ENCODE measurements around the gene MAP1LC3B.

DNA sequence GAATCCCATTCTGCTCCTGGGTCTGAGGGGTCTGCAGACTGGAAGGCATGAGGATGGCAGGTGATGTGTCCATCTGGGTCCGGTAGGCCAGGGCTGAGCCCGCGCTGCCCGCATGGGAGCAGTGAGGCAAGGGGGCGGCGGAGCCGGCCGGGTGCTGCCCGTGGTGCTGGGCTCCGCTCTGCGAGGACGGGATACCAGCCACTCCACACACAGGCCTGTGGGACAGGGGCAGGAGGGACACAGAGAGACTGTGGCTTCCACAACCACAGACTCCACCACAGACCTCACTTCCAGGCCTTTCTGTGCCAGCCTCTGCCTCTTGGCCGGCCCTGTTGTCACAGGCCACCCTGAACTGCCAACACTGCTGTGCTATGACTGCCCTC, 25.4 kb downstream of the MAP1LC3B start:
- TF ChIP-seq, protein P1, sequence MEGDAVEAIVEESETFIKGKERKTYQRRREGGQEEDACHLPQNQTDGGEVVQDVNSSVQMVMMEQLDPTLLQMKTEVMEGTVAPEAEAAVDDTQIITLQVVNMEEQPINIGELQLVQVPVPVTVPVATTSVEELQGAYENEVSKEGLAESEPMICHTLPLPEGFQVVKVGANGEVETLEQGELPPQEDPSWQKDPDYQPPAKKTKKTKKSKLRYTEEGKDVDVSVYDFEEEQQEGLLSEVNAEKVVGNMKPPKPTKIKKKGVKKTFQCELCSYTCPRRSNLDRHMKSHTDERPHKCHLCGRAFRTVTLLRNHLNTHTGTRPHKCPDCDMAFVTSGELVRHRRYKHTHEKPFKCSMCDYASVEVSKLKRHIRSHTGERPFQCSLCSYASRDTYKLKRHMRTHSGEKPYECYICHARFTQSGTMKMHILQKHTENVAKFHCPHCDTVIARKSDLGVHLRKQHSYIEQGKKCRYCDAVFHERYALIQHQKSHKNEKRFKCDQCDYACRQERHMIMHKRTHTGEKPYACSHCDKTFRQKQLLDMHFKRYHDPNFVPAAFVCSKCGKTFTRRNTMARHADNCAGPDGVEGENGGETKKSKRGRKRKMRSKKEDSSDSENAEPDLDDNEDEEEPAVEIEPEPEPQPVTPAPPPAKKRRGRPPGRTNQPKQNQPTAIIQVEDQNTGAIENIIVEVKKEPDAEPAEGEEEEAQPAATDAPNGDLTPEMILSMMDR (IDR thresholded peaks at IDR 0.05; ENCODE audit: low read length) = no peak
- no peak for TF ChIP-seq EZH2 (IDR thresholded peaks at IDR 0.05; ENCODE audit: borderline replicate concordance, low read length)

All from OCI-LY1 (cell line).